ENCODE measurements around the gene MROH7.

GRCh38 chr1:54652168-54652567, 10.6 kb downstream of the MROH7 start:
- no peak for TF ChIP-seq POLR2A (IDR thresholded peaks at IDR 0.05; ENCODE audit: low read length)
- no peak for TF ChIP-seq GATA1 (IDR thresholded peaks at IDR 0.05; ENCODE audit: low read depth, low read length)
